Measurements from ENCODE around the gene C16orf54.
"Not testable (repeated sequence)": the region's sequence is repeated elsewhere in the genome, so short reads cannot be mapped to it uniquely, and the experiment has no call there.

Gene C16orf54

DNA sequence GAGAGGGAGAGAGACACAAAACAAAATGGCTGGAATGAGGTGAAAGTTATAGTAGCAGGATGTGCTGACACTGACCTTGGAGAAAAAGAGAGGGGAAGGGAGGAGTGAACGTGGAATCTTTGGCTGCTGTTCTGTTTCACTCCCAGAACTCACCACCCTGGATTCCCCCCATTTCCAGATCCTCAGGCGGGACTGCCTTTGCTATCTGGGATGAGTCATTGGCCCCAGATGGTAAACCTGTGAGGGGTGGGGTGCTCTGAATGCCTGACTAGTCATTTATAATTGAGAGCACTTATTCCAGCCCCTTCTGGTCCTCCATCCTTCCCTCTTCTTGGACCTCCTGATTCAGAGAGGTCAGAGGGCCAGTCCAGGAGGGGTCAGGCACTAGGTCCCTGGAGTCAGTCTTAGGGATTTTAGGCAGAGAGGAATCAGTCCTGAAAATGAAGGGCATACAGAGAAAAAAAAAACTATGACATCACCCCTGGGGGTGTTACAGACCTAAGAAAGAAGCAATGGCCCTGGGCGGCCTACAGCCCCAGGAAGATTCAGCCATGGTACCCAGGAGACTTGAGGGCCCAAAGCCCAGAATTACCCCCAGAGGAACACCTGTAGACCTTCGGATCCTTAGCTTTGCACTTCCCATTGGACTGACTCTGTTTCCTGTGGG, 30.1 kb upstream of the C16orf54 start:
- TF ChIP-seq, protein P1, sequence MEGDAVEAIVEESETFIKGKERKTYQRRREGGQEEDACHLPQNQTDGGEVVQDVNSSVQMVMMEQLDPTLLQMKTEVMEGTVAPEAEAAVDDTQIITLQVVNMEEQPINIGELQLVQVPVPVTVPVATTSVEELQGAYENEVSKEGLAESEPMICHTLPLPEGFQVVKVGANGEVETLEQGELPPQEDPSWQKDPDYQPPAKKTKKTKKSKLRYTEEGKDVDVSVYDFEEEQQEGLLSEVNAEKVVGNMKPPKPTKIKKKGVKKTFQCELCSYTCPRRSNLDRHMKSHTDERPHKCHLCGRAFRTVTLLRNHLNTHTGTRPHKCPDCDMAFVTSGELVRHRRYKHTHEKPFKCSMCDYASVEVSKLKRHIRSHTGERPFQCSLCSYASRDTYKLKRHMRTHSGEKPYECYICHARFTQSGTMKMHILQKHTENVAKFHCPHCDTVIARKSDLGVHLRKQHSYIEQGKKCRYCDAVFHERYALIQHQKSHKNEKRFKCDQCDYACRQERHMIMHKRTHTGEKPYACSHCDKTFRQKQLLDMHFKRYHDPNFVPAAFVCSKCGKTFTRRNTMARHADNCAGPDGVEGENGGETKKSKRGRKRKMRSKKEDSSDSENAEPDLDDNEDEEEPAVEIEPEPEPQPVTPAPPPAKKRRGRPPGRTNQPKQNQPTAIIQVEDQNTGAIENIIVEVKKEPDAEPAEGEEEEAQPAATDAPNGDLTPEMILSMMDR (IDR thresholded peaks at IDR 0.05; ENCODE audit: low read depth, low read length, missing control alignments), result no peak
- DNase-seq (ENCODE audit: low read depth), result no peak
- in situ Hi-C loops (cut with HindIII; ENCODE audit: low sequenced_read_pairs), result no loop called here
- H3K4me3 ChIP-seq (ENCODE audit: low read depth, low read length), result no peak overlapping the region

DNA sequence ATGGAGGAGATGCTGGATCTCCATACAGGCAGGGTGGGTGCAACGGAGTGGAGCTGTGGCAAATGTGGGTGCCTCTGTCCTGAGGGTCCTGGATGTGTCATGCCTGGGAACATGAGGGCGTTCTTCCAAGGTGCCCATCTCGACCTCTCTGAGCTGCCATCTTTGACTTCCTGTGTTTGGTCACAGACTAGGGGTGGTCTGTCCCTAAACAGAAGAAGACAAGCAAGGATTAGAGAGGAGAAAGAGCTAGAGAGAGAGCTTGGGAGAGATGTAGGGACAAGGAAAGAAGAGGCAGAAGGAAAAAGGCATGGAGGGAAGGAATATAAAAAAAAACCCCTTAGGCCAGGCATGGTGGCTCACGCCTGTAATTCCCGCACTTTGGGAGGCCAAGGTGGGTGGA, 28.9 kb upstream of the C16orf54 start:
- no peak for DNase-seq (ENCODE audit: low read depth)
- H3K4me3 ChIP-seq (ENCODE audit: low read depth, low read length), result no peak overlapping the region
- TF ChIP-seq, protein P1 (IDR thresholded peaks at IDR 0.05; ENCODE audit: low read depth, low read length, missing control alignments), result no peak
- in situ Hi-C loops (cut with HindIII; ENCODE audit: low sequenced_read_pairs), result no loop called here

DNA sequence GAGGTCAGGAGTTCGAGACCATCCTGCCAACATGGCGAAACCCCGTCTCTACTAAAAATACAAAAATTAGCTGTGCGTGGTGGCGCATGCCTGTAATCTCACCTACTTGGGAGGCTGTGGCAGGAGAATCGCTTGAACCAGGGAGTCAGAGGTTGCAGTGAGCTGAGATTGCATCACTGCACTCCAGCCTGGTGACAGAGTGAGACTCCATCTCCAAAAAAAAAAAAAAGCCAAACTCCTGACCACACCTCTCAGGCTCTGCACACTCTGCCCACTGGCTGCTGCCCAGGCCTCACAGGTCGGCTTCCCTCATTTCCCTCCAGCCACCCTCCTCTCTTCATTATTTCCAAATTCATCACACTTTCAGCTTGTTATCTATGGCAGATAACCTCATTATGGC, 26.5 kb upstream of the C16orf54 start:
- in situ Hi-C loops (cut with HindIII; ENCODE audit: low sequenced_read_pairs); H3K4me3 ChIP-seq (ENCODE audit: low read depth, low read length); DNase-seq (ENCODE audit: low read depth): not testable (repeated sequence)

DNA sequence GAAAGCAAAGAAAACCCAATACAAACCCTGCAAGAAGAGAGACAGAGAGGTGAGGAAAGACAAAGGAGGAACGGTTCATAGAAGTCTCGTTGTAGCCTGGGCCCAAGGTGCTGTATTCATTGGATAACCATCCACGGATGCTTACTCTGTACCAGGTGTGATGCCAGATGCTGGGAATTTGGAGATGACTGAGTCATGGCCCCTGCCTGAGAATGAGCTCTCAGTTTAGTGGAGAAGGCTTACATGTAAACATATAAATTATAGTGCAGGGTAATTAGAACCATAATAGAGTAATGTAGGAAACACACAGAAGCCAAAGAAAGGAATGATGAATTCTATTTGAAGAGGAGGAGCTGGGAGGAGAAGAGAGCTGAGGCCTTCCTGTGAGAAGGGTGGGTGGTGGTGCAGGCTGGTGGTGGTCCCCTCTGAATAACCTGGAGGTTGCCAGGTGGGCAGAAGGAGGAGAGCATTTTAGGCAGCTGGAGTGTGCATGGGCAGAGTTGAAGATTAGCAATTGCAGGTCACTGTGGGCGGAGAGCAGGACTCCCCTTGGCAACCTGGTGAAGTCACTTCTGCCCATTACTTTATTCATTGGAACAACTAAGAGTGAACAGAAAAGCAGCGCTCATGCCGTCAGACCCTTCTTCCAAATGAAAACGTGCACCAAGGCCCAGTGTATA, 24.6 kb upstream of the C16orf54 start:
- no peak overlapping the region for H3K4me3 ChIP-seq (ENCODE audit: low read depth, low read length)
- in situ Hi-C loops (cut with HindIII; ENCODE audit: low sequenced_read_pairs), result no loop called here
- no peak for DNase-seq (ENCODE audit: low read depth)
- TF ChIP-seq, protein P1 (IDR thresholded peaks at IDR 0.05; ENCODE audit: low read depth, low read length, missing control alignments), result no peak

DNA sequence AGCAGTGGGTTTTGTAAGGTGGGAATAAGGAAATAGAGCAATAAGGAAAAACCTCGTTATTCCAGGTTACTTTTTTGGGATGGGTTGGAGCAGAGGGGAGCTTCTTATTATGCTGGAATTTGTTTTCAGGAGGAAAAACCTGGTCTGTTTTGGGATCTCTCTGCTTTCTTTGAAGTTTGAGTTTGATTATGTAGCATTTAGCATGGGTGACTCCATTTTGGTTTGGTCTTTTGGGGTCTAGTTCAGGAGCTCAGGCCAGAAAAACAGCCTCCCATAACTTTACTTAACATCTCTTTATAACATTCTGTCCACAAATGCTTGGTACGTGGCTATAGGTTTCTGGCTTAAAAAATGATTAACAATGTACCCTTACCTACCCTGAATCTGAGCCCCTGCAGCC, 23.7 kb upstream of the C16orf54 start:
- in situ Hi-C loops (cut with HindIII; ENCODE audit: low sequenced_read_pairs), result no loop called here
- TF ChIP-seq, protein P1 (IDR thresholded peaks at IDR 0.05; ENCODE audit: low read depth, low read length, missing control alignments), result no peak
- H3K4me3 ChIP-seq (ENCODE audit: low read depth, low read length), result no peak overlapping the region
- DNase-seq (ENCODE audit: low read depth), result no peak

DNA sequence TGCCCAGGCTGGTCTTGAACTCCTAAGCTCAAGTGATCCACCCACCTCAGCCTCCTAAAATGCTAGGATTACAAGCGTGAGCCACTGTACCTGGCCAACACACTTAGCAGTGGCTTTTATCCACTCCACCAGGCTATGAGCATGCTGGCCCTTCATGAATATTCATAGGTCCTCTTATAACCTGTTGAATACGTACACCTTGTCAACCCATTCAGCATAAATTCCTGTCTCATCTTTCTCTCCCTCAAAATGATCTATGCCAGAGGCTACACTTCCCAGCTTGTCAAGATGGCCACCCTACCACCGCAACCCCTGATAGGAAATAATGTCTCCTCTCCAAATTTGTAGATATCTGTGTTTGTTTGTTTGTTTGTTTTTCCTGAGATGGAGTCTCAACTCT, 21.3 kb upstream of the C16orf54 start:
- in situ Hi-C loops (cut with HindIII; ENCODE audit: low sequenced_read_pairs), result no loop called here
- DNase-seq (ENCODE audit: low read depth), result no peak
- H3K4me3 ChIP-seq (ENCODE audit: low read depth, low read length), result no peak overlapping the region
- TF ChIP-seq, protein P1 (IDR thresholded peaks at IDR 0.05; ENCODE audit: low read depth, low read length, missing control alignments), result no peak

DNA sequence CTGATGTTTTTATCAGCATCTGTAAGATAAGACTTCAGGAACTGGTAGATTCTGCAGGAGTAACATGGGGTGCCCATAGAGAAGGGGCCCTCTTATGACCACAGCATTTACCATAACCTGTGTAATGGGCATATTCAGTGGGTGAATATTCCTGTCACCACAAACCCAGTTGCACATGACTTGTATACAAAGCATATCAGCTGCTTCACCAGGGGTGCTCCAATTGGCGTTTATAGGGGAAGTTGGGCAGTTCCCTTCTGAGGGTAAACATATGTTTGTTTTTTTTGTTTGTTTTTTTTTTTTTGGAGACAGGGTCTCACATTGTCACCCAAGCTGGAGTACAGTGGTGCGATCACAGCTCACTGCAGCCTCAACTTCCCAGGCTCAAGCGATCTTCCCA, 20.8 kb upstream of the C16orf54 start:
- TF ChIP-seq, protein P1 (IDR thresholded peaks at IDR 0.05; ENCODE audit: low read depth, low read length, missing control alignments), result no peak
- H3K4me3 ChIP-seq (ENCODE audit: low read depth, low read length), result no peak overlapping the region
- no peak for DNase-seq (ENCODE audit: low read depth)
- in situ Hi-C loops (cut with HindIII; ENCODE audit: low sequenced_read_pairs), result no loop called here

All from astrocyte of the cerebellum (primary cell).